ENCODE data around the gene RPS21.

The RPS21 gene

GRCh38 chr20:62398120-62398821 lies 11.4 kb downstream of the RPS21 start:
- H3K27ac ChIP-seq: no peak overlapping the region
- TF ChIP-seq CTCF (IDR thresholded peaks at IDR 0.05) (no peak), ZFX (IDR thresholded peaks at IDR 0.05; ENCODE audit: borderline replicate concordance) (no peak)

- TF ChIP-seq CTCF (IDR thresholded peaks at IDR 0.05): no peak
- TF ChIP-seq ZFX (IDR thresholded peaks at IDR 0.05; ENCODE audit: borderline replicate concordance): no peak
- no peak overlapping the region for H3K27ac ChIP-seq
These were observed 13.1 kb downstream of the RPS21 start for GRCh38 chr20:62400021-62400420.

- TF ChIP-seq CTCF (IDR thresholded peaks at IDR 0.05) (no peak), ZFX (IDR thresholded peaks at IDR 0.05; ENCODE audit: borderline replicate concordance) (no peak)
- no peak overlapping the region for H3K27ac ChIP-seq
These were observed 13.6 kb downstream of the RPS21 start for GRCh38 chr20:62400541-62400940.

- no peak overlapping the region for H3K27ac ChIP-seq
- TF ChIP-seq CTCF (IDR thresholded peaks at IDR 0.05) (peak; percentile 76), ZFX (IDR thresholded peaks at IDR 0.05; ENCODE audit: borderline replicate concordance) (no peak)
These were observed 14.5 kb downstream of the RPS21 start for GRCh38 chr20:62401331-62401779.

GRCh38 chr20:62402456-62403150 lies 15.7 kb downstream of the RPS21 start:
- TF ChIP-seq ZFX (IDR thresholded peaks at IDR 0.05; ENCODE audit: borderline replicate concordance): no peak
- no peak for TF ChIP-seq CTCF (IDR thresholded peaks at IDR 0.05)
- no peak overlapping the region for H3K27ac ChIP-seq

- peak overlapping the region; percentile 17; the same call in 1 of the 2 replicates for H3K27ac ChIP-seq
These were observed 16.4 kb downstream of the RPS21 start for GRCh38 chr20:62403331-62403730.

More at GRCh38 chr20:62403331-62403730, 16.4 kb downstream of the RPS21 start:
- TF ChIP-seq ZFX (IDR thresholded peaks at IDR 0.05; ENCODE audit: borderline replicate concordance) (no peak), CTCF (IDR thresholded peaks at IDR 0.05) (no peak)
